PC-3 (cell line): ENCODE measurements around the gene SSTR3. TPM values are rescaled to one million over a fixed set of nuclear protein-coding genes. Genes with fewer than 3 reads are reported as not detected.

ENCODE experiments used
- ATAC-seq: fragments of 200-7000 bp; cut with Tn5 transposase; 2 replicates; pipeline ENCODE4 v1.9.1; 2020; ENCODE audit warnings: mild to moderate bottlenecking, moderate library complexity
- BruUV-seq: library from RNA; stranded (reverse); fragments of 400-500 nt; replicated peaks from 2 replicates; lab custom pipeline; 2021; lab: Mats Ljungman, UMichigan
- CTCF ChIA-PET: fragments of 300-600 bp; sonication (Branson Sonifier 250); formaldehyde crosslinking; loops from one replicate; lab custom pipeline; 2022; ENCODE audit warnings: antibody characterized with exemption; lab: Charles Lee
- POLR2A ChIA-PET: fragments of 300-600 bp; sonication (Branson Sonifier 250); formaldehyde crosslinking; loops from one replicate; lab custom pipeline; 2022; ENCODE audit warnings: antibody characterized with exemption; ENCODE audit not compliant: unreplicated experiment; lab: Charles Lee
- DNase-seq: peaks from one replicate; pipeline ENCODE4 v3.0.0-alpha.2; 2015
- H2AFZ ChIP-seq: fragments of 300-600 bp; sonication (generic); 2 replicates; pipeline ENCODE4 v1.6.0; 2016; ENCODE audit warnings: antibody characterized with exemption, low read length
- H3F3A ChIP-seq: fragments of 300-600 bp; sonication (generic); one replicate; pipeline ENCODE4 v1.6.0; 2017; ENCODE audit warnings: antibody characterized with exemption, low read length, control low read depth, mild to moderate bottlenecking; ENCODE audit not compliant: unreplicated experiment
- H3K27ac ChIP-seq: fragments of 300-600 bp; sonication (generic); 2 replicates; pipeline ENCODE4 v1.5.1; 2016; ENCODE audit warnings: mild to moderate bottlenecking, low read length
- H3K27me3 ChIP-seq: fragments of 300-600 bp; sonication (generic); 2 replicates; pipeline ENCODE4 v1.6.1; 2016; ENCODE audit warnings: low read length, mixed read lengths
- H3K36me3 ChIP-seq: fragments of 300-600 bp; sonication (generic); 2 replicates; pipeline ENCODE4 v1.6.1; 2016; ENCODE audit warnings: low read depth, mixed run types, low read length, mixed read lengths
- H3K4me1 ChIP-seq: fragments of 300-600 bp; sonication (generic); 2 replicates; pipeline ENCODE4 v1.5.1; 2016; ENCODE audit warnings: low read length; ENCODE audit not compliant: insufficient read depth
- H3K4me2 ChIP-seq: fragments of 300-600 bp; sonication (generic); 2 replicates; pipeline ENCODE4 v1.6.0; 2016; ENCODE audit warnings: low read length
- H3K4me3 ChIP-seq: fragments of 300-600 bp; sonication (generic); 2 replicates; pipeline ENCODE4 v1.5.1; 2016; ENCODE audit warnings: mild to moderate bottlenecking, low read length, mixed read lengths
- H3K79me2 ChIP-seq: fragments of 300-600 bp; sonication (generic); 2 replicates; pipeline ENCODE4 v1.6.1; 2017; ENCODE audit warnings: low read length, mixed read lengths
- H3K9ac ChIP-seq: fragments of 300-600 bp; sonication (generic); 2 replicates; pipeline ENCODE4 v1.6.0; 2016; ENCODE audit warnings: mild to moderate bottlenecking, low read length
- H3K9me2 ChIP-seq: fragments of 300-600 bp; sonication (generic); replicated peaks from 2 replicates; pipeline ENCODE4 v1.6.1; 2016; ENCODE audit warnings: mixed run types, low read length, mixed read lengths
- H3K9me3 ChIP-seq: fragments of 300-600 bp; sonication (generic); 2 replicates; pipeline ENCODE4 v1.6.1; 2016; ENCODE audit warnings: low read length, mixed read lengths
- H4K20me1 ChIP-seq: fragments of 300-600 bp; sonication (generic); 2 replicates; pipeline ENCODE4 v1.6.1; 2016; ENCODE audit warnings: low read length, mixed read lengths
- EZH2 ChIP-seq: fragments of 300-600 bp; sonication (generic); IDR thresholded peaks from one replicate; pipeline ENCODE4 v1.6.1; 2017; ENCODE audit warnings: antibody characterized with exemption, mild to moderate bottlenecking, low read length; ENCODE audit not compliant: unreplicated experiment
- EZH2phosphoT487 ChIP-seq: fragments of 300-600 bp; sonication (generic); IDR thresholded peaks from 2 replicates; pipeline ENCODE4 v1.6.1; 2018; ENCODE audit warnings: mild to moderate bottlenecking, antibody characterized with exemption, low read length, borderline replicate concordance
- intact Hi-C: fragments of 100-400 bp; cut with micrococcal nuclease; formaldehyde crosslinking; loops from 2 replicates; pipeline ENCODE4 v1.9.0; 2023
- total RNA-seq: library from RNA; depleted of rRNA; stranded (reverse); fragments of >200 nt; gene quantifications from 2 replicates; pipeline ENCODE4 v1.2.3, GENCODE V29; 2014
- TF ChIP-seq, protein P1 (sequence below): fragments of 300-600 bp; sonication (generic); conservative IDR thresholded peaks from 2 replicates; pipeline ENCODE4 v1.5.1; 2017; ENCODE audit warnings: antibody characterized with exemption, low read depth, mild to moderate bottlenecking, low read length

SSTR3 gene
- total RNA-seq, 1 experiment from 2014 or later, result 0.55 TPM

DNA sequence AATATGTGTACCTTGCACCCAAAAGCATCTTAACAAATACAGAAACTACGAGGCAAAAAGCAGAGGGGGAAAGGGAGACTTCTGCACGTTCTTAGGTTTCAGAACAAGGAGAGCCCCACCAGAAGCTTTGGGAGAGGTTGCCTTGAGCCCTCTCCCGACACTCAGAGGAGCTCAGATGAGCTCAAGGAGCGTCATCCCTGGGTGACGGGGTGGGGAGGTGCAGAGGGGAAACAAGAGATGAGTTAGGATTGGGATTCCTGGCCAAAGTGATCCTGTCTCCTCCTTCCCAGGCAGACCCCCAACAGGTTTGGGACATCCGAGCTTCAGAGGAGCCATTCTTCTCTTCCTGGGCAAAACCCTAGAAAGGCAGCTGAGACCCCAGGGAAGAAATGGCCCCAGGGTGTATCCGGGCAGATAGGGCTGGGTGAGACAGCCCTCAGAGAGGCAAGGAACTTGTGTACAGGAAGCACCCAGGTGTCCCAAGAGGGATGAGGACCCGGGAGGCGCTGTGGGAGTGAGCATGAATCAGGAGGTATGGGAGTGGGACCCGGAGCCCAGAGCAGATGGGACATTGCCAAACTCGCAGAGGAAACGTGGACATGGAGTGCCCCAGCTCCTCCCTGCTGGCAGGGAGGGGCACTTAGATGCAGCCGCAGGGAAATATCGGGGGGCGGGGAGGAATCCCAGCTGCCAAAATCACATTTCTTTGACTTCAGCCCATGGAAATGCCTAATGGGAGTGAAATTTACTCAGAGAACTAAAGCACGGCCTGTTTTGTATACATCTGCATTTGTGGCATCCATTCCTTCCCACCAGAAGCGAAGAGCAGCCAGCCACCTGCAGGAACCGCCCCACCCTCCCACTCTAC is 36.6 kb downstream of the SSTR3 start:
- H3K9me3 ChIP-seq, result no peaks in the 10 kb centered on the region
- no peak overlapping the region for H3K4me3 ChIP-seq
- H3K4me2 ChIP-seq, result no peak overlapping the region
- no peak overlapping the region for H3K9ac ChIP-seq
- no peaks in the 10 kb centered on the region for H3K36me3 ChIP-seq
- H4K20me1 ChIP-seq, result no peaks in the 10 kb centered on the region
- intact Hi-C loops, result no loop called here
- H3K27me3 ChIP-seq, result no peaks in the 10 kb centered on the region
- no peaks in the 10 kb centered on the region for H3K9me2 ChIP-seq
- no peak overlapping the region for H3K27ac ChIP-seq
- TF ChIP-seq, protein P1, sequence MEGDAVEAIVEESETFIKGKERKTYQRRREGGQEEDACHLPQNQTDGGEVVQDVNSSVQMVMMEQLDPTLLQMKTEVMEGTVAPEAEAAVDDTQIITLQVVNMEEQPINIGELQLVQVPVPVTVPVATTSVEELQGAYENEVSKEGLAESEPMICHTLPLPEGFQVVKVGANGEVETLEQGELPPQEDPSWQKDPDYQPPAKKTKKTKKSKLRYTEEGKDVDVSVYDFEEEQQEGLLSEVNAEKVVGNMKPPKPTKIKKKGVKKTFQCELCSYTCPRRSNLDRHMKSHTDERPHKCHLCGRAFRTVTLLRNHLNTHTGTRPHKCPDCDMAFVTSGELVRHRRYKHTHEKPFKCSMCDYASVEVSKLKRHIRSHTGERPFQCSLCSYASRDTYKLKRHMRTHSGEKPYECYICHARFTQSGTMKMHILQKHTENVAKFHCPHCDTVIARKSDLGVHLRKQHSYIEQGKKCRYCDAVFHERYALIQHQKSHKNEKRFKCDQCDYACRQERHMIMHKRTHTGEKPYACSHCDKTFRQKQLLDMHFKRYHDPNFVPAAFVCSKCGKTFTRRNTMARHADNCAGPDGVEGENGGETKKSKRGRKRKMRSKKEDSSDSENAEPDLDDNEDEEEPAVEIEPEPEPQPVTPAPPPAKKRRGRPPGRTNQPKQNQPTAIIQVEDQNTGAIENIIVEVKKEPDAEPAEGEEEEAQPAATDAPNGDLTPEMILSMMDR, result no peak
- no peak for TF ChIP-seq EZH2phosphoT487
- no peak for TF ChIP-seq EZH2
- ChIA-PET CTCF (no interaction called here), POLR2A (no interaction called here)
- no peaks in the 10 kb centered on the region for H3F3A ChIP-seq
- no TSS peak for BruUV-seq
- no peak for ATAC-seq
- no peaks in the 10 kb centered on the region; the same call in 1 of the 2 replicates for H3K4me1 ChIP-seq
- no peak for DNase-seq
- H2AFZ ChIP-seq, result no peak overlapping the region
- no peaks in the 10 kb centered on the region for H3K79me2 ChIP-seq

DNA sequence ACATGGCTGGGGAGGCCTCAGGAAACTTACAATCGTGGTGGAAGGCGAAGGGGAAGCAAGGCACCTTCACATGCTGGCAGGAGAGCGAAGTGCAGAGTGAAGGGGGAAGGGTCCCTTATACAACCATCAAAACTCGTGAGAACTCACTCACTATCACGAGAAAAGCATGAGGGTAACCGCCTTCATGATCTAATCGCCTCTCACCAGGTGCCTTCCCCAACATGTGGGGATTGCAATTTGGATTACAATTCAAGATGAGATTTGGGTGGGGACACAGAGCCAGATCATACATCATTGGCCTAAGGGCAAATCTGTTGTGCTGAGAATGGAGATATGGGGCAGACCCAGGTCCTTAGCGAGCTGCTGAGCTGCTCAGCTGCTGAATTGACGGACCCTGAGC is 37.3 kb downstream of the SSTR3 start:
- ChIA-PET POLR2A (no interaction called here), CTCF (no interaction called here)
- TF ChIP-seq, protein P1, result no peak
- no peak overlapping the region for H2AFZ ChIP-seq
- H3K36me3 ChIP-seq, result no peaks in the 10 kb centered on the region
- H3K9me2 ChIP-seq, result no peaks in the 10 kb centered on the region
- H3K27me3 ChIP-seq, result no peaks in the 10 kb centered on the region
- no peak overlapping the region for H3K4me2 ChIP-seq
- DNase-seq (no peak), ATAC-seq (no peak)
- H3K4me1 ChIP-seq, result no peaks in the 10 kb centered on the region; the same call in 1 of the 2 replicates
- BruUV-seq, result no TSS peak
- H4K20me1 ChIP-seq, result no peaks in the 10 kb centered on the region
- intact Hi-C loops, result no loop called here
- H3K9ac ChIP-seq, result no peak overlapping the region
- H3F3A ChIP-seq, result no peaks in the 10 kb centered on the region
- H3K9me3 ChIP-seq, result no peaks in the 10 kb centered on the region
- no peaks in the 10 kb centered on the region for H3K79me2 ChIP-seq
- no peak overlapping the region for H3K27ac ChIP-seq
- no peak overlapping the region for H3K4me3 ChIP-seq

DNA sequence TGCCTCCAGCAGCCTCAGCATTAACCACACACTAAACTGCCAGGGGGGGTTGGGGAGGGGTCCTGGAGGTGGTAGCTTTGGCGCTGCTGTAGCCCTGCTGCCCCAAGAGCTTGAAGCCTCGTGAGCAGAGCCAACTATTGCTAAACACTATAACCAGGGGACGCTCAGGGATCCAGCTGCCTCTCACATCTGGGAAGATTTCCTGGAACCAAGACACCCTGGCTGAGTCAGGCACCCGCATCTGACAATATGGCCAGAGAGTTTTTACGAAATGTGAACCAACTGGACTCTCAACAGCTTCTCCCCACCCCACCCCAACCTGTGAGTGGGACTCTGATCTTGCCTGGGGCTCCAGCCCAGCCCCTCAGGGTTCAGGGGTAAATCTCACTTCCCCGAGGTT is 38.6 kb downstream of the SSTR3 start:
- Histone ChIP-seq H3K27me3 (no peaks in the 10 kb centered on the region), H4K20me1 (no peaks in the 10 kb centered on the region), H3K36me3 (no peaks in the 10 kb centered on the region), H3K27ac (no peak overlapping the region), H3K4me2 (no peak overlapping the region), H3K9me2 (no peaks in the 10 kb centered on the region), H3K79me2 (no peaks in the 10 kb centered on the region), H2AFZ (no peak overlapping the region), H3K9ac (no peak overlapping the region), H3K4me1 (no peaks in the 10 kb centered on the region; the same call in 1 of the 2 replicates), H3K4me3 (no peak overlapping the region), H3F3A (no peaks in the 10 kb centered on the region), H3K9me3 (no peaks in the 10 kb centered on the region)
- intact Hi-C loops, result no loop called here
- POLR2A ChIA-PET, result no interaction called here
- no TSS peak for BruUV-seq
- no peak for DNase-seq
- TF ChIP-seq, protein P1, result no peak
- TF ChIP-seq EZH2 (no peak), EZH2phosphoT487 (no peak)
- CTCF ChIA-PET, result no interaction called here
- ATAC-seq, result no peak
